HG03196 (cell line): ENCODE measurements around the gene HNRNPH1.

ENCODE experiments used
- ATAC-seq: cut with Tn5 transposase; IDR thresholded peaks from one replicate; pipeline ENCODE4 v1.9.1; 2021; ENCODE audit not compliant: unreplicated experiment

Gene HNRNPH1

GRCh38 chr5:179606071-179606909 is 17.2 kb downstream of the HNRNPH1 start:
- ATAC-seq = no peak

GRCh38 chr5:179605026-179605833 is 18.2 kb downstream of the HNRNPH1 start:
- ATAC-seq = no peak

DNA sequence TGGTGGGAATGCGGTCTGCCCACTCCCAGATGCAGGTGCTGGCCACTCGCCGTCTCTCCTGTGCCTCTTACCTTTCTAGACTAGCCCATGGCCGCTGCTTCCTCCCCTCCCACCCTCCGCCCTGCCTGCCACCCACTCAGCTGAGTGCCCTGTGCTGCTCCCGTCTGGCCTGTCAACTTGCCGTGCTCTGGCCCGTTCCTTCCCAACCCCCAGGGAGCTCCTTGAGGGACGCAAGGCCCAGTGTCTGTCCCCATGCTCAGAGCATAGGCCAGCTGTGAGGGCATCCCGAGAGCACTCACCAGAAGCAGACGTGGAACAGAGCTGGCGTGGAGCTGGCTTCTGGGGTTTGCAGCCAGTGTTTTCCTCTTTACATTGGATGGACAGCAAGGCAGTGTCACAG is 20.2 kb downstream of the HNRNPH1 start:
- no peak for ATAC-seq

GRCh38 chr5:179601871-179602625 is 21.4 kb downstream of the HNRNPH1 start:
- no peak for ATAC-seq

- no peak for ATAC-seq
Observed at GRCh38 chr5:179599973-179600372, 23.5 kb downstream of the HNRNPH1 start.

DNA sequence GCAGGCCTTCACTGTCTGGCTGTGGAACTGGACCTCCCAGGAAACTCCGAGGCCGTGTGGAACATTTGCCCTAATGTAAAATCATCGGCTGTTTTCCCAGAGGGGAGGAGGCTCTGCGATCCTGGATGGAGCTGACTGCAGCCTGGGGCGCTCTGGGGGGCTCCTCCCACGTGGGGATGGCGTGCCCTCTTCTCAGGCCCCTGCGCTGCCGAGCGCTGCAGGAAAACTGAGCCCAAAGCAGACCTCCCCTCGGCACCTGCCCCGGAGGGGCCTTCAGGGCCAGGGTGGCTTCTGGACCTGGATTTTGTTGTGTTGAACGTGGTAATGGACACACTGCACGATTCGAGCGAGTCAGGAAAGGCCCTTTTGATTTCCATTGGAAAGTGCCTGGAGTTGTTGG is 23.9 kb downstream of the HNRNPH1 start:
- no peak for ATAC-seq

- no peak for ATAC-seq
Observed at GRCh38 chr5:179599100-179599499, 24.4 kb downstream of the HNRNPH1 start.

DNA sequence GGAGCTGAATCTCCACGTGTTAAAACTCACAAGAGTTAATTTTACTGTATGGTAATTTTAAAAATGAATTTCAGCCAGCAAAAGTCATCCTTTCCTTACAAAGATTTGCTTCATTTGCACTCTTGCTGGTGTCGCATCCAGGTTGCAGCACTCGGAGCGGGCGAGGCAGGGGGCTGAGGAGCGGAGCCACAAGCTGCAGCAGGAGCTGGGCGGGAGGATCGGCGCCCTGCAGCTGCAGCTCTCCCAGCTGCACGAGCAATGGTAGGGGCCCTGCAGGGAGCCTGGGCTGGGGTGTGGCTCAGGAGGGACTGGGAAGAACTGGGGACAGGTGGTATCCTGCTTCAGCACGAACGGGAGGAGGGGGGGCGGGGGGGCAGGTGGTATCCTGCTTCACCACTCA is 27.1 kb downstream of the HNRNPH1 start:
- ATAC-seq = no peak

DNA sequence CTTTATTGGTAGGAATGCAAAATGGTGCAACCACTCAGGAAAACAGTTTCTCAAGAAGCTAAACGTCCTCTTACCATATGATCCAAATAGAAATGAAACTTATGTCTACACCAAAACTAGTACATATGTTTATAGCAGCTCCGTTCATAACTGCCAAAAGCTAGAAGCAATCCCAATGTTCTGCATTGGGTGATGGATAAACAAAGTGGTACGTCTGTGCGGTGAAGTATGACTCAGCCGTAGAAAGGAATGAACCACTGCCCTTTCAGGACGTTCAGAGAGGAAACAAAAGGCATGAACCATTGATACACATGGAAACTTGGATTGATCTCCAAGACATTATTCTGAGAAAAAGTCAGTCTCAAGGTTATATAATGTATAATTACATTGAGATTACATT is 27.6 kb downstream of the HNRNPH1 start:
- no peak for ATAC-seq

GRCh38 chr5:179588166-179588565 is 35.3 kb downstream of the HNRNPH1 start:
- ATAC-seq = no peak

GRCh38 chr5:179585941-179586401 is 37.5 kb downstream of the HNRNPH1 start:
- no peak for ATAC-seq

DNA sequence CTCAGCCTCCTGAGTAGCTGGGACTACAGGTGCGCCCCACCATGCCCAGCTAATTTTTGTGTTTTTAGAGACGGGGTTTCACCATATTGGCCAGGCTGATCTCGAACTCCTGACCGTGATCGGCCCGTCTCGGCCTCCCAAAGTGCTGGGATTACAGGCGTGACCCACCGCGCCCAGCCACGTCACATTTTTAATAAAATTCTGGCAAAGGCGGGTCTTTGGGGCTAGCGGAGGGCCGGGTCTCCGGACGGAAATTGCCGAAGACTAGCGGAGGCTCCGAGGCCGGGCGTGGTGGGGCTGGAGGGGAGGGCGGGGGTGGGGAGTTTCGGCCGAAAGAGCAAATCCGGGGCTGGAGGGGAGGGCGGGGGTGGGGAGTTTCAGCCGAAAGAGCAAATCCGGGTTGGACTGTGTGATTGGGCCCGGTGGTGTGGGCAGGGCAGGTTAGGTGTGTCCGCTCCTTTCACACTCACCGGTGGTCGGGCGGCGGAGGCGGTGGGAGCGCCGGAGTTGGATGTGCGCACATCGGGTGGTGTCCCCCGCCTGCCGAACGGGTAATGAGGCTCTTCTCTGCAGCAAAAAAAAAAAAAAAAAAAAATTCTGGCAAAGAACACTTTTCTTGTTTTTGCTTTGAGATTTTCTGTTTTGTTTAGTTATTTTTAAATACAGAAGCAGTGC is 46.0 kb downstream of the HNRNPH1 start:
- no peak for ATAC-seq

- ATAC-seq = no peak
Observed at GRCh38 chr5:179572386-179572785, 51.1 kb downstream of the HNRNPH1 start.

DNA sequence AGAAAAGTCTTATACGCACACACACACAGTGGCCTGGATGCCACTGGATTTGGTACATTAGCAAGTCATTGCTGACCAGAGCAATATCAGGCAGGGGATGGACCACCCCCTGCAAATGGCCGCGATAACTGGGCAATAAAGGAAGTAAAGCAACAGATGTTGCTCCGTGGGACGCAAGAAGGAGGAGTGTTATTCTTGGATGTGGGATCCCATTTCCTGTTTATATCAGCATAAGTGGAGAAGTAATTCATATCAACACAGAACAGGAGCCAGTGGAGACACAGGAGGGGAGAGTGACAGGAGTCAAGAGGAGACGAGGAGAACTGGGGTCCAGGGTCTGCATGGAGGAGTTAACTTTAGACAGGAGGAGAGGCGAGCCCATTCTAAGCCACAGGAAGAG is 54.8 kb downstream of the HNRNPH1 start:
- ATAC-seq = no peak

- no peak for ATAC-seq
Observed at GRCh38 chr5:179564526-179564925, 58.9 kb downstream of the HNRNPH1 start.
